Measurements from ENCODE around the gene TARBP1.
"Not testable (repeated sequence)": the region's sequence is repeated elsewhere in the genome, so short reads cannot be mapped to it uniquely, and the experiment has no call there.

The TARBP1 gene

GRCh38 chr1:234518086-234518485 lies 39.1 kb upstream of the TARBP1 start:
- not testable (repeated sequence) for H3K9ac ChIP-seq (ENCODE audit: low read length); H3K27ac ChIP-seq (ENCODE audit: low read depth, low read length)

DNA sequence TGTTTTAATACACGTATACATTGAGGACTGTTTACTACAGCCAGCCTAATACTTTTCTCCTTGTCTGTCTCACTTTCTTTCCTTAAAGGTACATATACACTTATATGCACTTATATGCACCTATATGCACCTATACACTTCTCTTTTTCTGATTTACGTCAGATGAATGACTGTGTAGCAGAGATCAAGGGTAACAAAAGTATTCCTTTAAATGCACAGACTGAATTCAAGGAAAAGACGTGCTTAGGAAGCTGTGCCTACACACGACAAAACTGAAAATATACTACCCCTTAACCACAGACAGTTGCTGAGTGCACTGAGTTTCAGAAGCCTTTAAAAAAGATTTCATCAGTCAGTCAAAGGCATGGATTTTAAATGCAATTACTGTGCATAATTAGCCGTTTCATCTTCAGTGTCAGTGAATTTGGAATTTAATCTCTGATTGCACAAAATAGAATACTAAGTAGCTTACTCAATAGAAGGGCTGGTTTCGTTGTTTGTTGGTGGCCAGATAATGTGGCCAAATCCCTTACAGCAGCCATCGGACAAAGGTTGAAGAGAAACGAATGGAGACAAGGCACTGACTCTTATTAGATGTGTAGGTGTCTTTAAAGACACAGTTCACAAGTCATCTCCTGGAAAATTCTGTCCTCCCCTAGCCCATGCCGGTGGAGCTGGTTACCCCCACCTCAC lies 38.3 kb upstream of the TARBP1 start:
- no peaks in the 10 kb centered on the region for H3K27me3 ChIP-seq (ENCODE audit: control insufficient read depth, insufficient read depth, low read length)
- peaks cover 17% of the 10 kb centered on the region for H3K4me1 ChIP-seq (ENCODE audit: control insufficient read depth, insufficient read depth, low read length)
- H3K9me3 ChIP-seq (ENCODE audit: control insufficient read depth, insufficient read depth, low read depth, low read length) = no peaks in the 10 kb centered on the region
- no peak overlapping the region for H3K27ac ChIP-seq (ENCODE audit: low read depth, low read length)
- no peak overlapping the region for H3K4me3 ChIP-seq (ENCODE audit: low read depth, low read length)
- H3K9ac ChIP-seq (ENCODE audit: low read length) = no peak overlapping the region
- no peaks in the 10 kb centered on the region for H3K36me3 ChIP-seq (ENCODE audit: control insufficient read depth, insufficient read depth, low read length)

More at GRCh38 chr1:234518086-234518485, 39.1 kb upstream of the TARBP1 start:
- H3K9me3 ChIP-seq (ENCODE audit: control insufficient read depth, insufficient read depth, low read depth, low read length); H3K27me3 ChIP-seq (ENCODE audit: control insufficient read depth, insufficient read depth, low read length); H3K36me3 ChIP-seq (ENCODE audit: control insufficient read depth, insufficient read depth, low read length); H3K4me3 ChIP-seq (ENCODE audit: low read depth, low read length): not testable (repeated sequence)
- H3K4me1 ChIP-seq (ENCODE audit: control insufficient read depth, insufficient read depth, low read length) = peaks cover 18% of the 10 kb centered on the region

DNA sequence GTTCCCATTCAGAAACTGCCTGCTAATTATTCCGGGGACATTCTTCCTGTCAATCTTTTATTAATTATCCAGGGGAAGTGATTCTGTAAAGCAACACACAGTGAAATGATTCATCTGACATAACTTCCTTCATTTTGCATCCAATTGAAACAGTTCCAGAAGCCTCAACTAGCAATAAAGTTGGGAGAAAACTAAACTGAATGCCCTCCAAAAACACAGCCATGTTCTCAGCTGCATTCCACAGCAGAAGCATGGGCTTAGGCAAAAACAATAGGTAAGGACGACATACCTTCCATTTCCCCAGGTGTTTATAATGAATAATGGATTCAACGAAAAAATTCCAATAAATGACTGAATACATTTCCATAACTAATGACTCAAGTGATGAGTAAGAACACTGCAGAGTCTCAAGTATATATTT lies 36.9 kb upstream of the TARBP1 start:
- H3K27me3 ChIP-seq (ENCODE audit: control insufficient read depth, insufficient read depth, low read length) = no peaks in the 10 kb centered on the region
- peaks cover 19% of the 10 kb centered on the region for H3K4me1 ChIP-seq (ENCODE audit: control insufficient read depth, insufficient read depth, low read length)
- no peaks in the 10 kb centered on the region for H3K9me3 ChIP-seq (ENCODE audit: control insufficient read depth, insufficient read depth, low read depth, low read length)
- peak overlapping the region; percentile 75 for H3K27ac ChIP-seq (ENCODE audit: low read depth, low read length)
- no peak overlapping the region for H3K9ac ChIP-seq (ENCODE audit: low read length)
- no peak overlapping the region for H3K4me3 ChIP-seq (ENCODE audit: low read depth, low read length)
- no peaks in the 10 kb centered on the region for H3K36me3 ChIP-seq (ENCODE audit: control insufficient read depth, insufficient read depth, low read length)

- Histone ChIP-seq H3K27ac (ENCODE audit: low read depth, low read length) (peak overlapping the region; percentile 75), H3K9me3 (ENCODE audit: control insufficient read depth, insufficient read depth, low read depth, low read length) (no peaks in the 10 kb centered on the region)
Observed at GRCh38 chr1:234515411-234515810, 36.4 kb upstream of the TARBP1 start.

GRCh38 chr1:234512451-234512861 lies 33.5 kb upstream of the TARBP1 start:
- Histone ChIP-seq H3K9me3 (ENCODE audit: control insufficient read depth, insufficient read depth, low read depth, low read length) (no peaks in the 10 kb centered on the region), H3K27ac (ENCODE audit: low read depth, low read length) (no peak overlapping the region), H3K9ac (ENCODE audit: low read length) (no peak overlapping the region), H3K4me3 (ENCODE audit: low read depth, low read length) (no peak overlapping the region), H3K27me3 (ENCODE audit: control insufficient read depth, insufficient read depth, low read length) (no peaks in the 10 kb centered on the region), H3K4me1 (ENCODE audit: control insufficient read depth, insufficient read depth, low read length) (peaks cover 31% of the 10 kb centered on the region), H3K36me3 (ENCODE audit: control insufficient read depth, insufficient read depth, low read length) (no peaks in the 10 kb centered on the region)

More at GRCh38 chr1:234515411-234515810, 36.4 kb upstream of the TARBP1 start:
- Histone ChIP-seq H3K27me3 (ENCODE audit: control insufficient read depth, insufficient read depth, low read length) (no peaks in the 10 kb centered on the region), H3K9ac (ENCODE audit: low read length) (no peak overlapping the region), H3K36me3 (ENCODE audit: control insufficient read depth, insufficient read depth, low read length) (no peaks in the 10 kb centered on the region), H3K4me1 (ENCODE audit: control insufficient read depth, insufficient read depth, low read length) (peaks cover 19% of the 10 kb centered on the region), H3K4me3 (ENCODE audit: low read depth, low read length) (no peak overlapping the region)

- Histone ChIP-seq H3K27ac (ENCODE audit: low read depth, low read length) (0 out of 2 replicates have a peak overlapping the region, but pooled peaks have one; percentile 36), H3K9ac (ENCODE audit: low read length) (no peak overlapping the region), H3K27me3 (ENCODE audit: control insufficient read depth, insufficient read depth, low read length) (no peaks in the 10 kb centered on the region), H3K4me1 (ENCODE audit: control insufficient read depth, insufficient read depth, low read length) (peaks cover 30% of the 10 kb centered on the region), H3K36me3 (ENCODE audit: control insufficient read depth, insufficient read depth, low read length) (no peaks in the 10 kb centered on the region), H3K4me3 (ENCODE audit: low read depth, low read length) (no peak overlapping the region), H3K9me3 (ENCODE audit: control insufficient read depth, insufficient read depth, low read depth, low read length) (no peaks in the 10 kb centered on the region)
Observed at GRCh38 chr1:234509457-234510328, 30.7 kb upstream of the TARBP1 start.

- Histone ChIP-seq H3K4me1 (ENCODE audit: control insufficient read depth, insufficient read depth, low read length) (peaks cover 30% of the 10 kb centered on the region), H3K27ac (ENCODE audit: low read depth, low read length) (no peak overlapping the region), H3K9ac (ENCODE audit: low read length) (no peak overlapping the region), H3K27me3 (ENCODE audit: control insufficient read depth, insufficient read depth, low read length) (no peaks in the 10 kb centered on the region), H3K36me3 (ENCODE audit: control insufficient read depth, insufficient read depth, low read length) (no peaks in the 10 kb centered on the region), H3K9me3 (ENCODE audit: control insufficient read depth, insufficient read depth, low read depth, low read length) (no peaks in the 10 kb centered on the region), H3K4me3 (ENCODE audit: low read depth, low read length) (no peak overlapping the region)
Observed at GRCh38 chr1:234507626-234508387, 28.8 kb upstream of the TARBP1 start.

- Histone ChIP-seq H3K27me3 (ENCODE audit: control insufficient read depth, insufficient read depth, low read length) (no peaks in the 10 kb centered on the region), H3K36me3 (ENCODE audit: control insufficient read depth, insufficient read depth, low read length) (no peaks in the 10 kb centered on the region), H3K9me3 (ENCODE audit: control insufficient read depth, insufficient read depth, low read depth, low read length) (no peaks in the 10 kb centered on the region), H3K4me3 (ENCODE audit: low read depth, low read length) (no peak overlapping the region), H3K27ac (ENCODE audit: low read depth, low read length) (no peak overlapping the region), H3K4me1 (ENCODE audit: control insufficient read depth, insufficient read depth, low read length) (peaks cover 26% of the 10 kb centered on the region), H3K9ac (ENCODE audit: low read length) (no peak overlapping the region)
Observed at GRCh38 chr1:234507089-234507488, 28.1 kb upstream of the TARBP1 start.

DNA sequence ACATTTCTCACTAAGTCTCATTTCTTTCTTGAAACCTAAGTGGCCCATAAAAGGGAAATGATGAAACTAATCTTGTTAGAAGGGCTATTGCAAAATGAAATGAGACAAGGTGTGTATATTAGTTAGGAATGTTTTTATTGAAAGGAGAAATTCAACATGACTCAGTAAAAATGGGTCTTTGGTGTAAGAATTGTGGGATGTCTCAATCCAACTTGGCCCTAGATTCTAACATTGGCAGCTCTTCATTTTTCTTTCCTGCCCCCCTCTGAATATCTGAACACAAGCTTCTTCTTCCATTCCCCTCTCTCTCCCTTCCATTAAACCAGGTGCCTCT lies 26.8 kb upstream of the TARBP1 start:
- no peaks in the 10 kb centered on the region for H3K9me3 ChIP-seq (ENCODE audit: control insufficient read depth, insufficient read depth, low read depth, low read length)
- H3K4me1 ChIP-seq (ENCODE audit: control insufficient read depth, insufficient read depth, low read length) = peaks cover 25% of the 10 kb centered on the region
- no peak overlapping the region; the same call in 1 of the 2 replicates for H3K27ac ChIP-seq (ENCODE audit: low read depth, low read length)
- H3K27me3 ChIP-seq (ENCODE audit: control insufficient read depth, insufficient read depth, low read length) = no peaks in the 10 kb centered on the region
- H3K36me3 ChIP-seq (ENCODE audit: control insufficient read depth, insufficient read depth, low read length) = no peaks in the 10 kb centered on the region
- no peak overlapping the region for H3K9ac ChIP-seq (ENCODE audit: low read length)
- H3K4me3 ChIP-seq (ENCODE audit: low read depth, low read length) = no peak overlapping the region

DNA sequence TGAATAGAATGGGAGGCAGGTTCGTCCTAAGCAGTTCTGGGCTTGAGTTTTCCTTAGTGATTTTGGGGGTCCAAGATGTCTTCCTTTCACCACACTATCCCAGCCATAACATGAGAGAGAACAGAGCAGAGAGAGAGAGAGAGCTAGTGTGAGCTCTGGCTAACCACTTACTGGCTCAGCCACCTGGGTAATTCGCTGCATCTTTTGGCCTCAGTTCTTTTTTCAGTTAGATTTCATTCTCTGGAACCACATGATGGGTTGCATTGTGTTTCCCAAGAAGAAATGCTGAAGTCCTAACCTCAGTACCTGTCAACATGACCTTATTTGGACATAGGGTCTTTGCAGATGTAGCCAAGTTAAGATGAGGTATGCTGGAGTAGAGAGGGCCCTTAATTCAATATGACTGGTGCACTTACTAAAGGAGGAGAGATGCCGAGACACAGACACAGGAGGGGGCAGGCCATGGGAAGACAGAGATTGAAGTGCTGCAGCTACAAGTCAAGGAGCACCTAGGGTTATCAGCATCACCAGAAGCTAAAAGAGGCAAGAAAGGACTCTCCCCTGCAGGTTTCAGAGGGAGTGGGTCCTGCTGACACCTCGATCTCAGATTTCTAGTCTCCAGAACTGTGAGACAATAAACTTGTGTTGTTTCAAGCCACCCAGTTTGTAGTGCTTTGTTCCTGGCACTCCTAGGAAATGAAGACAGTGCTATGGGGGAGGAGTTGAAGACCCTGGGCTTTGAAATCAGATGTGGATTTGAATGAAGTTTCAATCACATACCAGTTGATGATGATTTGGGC lies 26.2 kb upstream of the TARBP1 start:
- no peak overlapping the region; the same call in 1 of the 2 replicates for H3K27ac ChIP-seq (ENCODE audit: low read depth, low read length)
- H3K4me3 ChIP-seq (ENCODE audit: low read depth, low read length) = no peak overlapping the region
- no peaks in the 10 kb centered on the region for H3K9me3 ChIP-seq (ENCODE audit: control insufficient read depth, insufficient read depth, low read depth, low read length)
- peaks cover 24% of the 10 kb centered on the region for H3K4me1 ChIP-seq (ENCODE audit: control insufficient read depth, insufficient read depth, low read length)
- no peaks in the 10 kb centered on the region for H3K27me3 ChIP-seq (ENCODE audit: control insufficient read depth, insufficient read depth, low read length)
- H3K9ac ChIP-seq (ENCODE audit: low read length) = no peak overlapping the region
- H3K36me3 ChIP-seq (ENCODE audit: control insufficient read depth, insufficient read depth, low read length) = no peaks in the 10 kb centered on the region
